ENCODE measurements around the gene ETV3L. TPM values are rescaled to one million over a fixed set of nuclear protein-coding genes. Genes with fewer than 3 reads are reported as not detected.
"Not testable (repeated sequence)": the region's sequence is repeated elsewhere in the genome, so short reads cannot be mapped to it uniquely, and the experiment has no call there.

ETV3L gene
- total RNA-seq, 1 donor, result not detected

GRCh38 chr1:157104598-157105293 is 5.1 kb upstream of the ETV3L start:
- peak; percentile 89 for DNase-seq (ENCODE audit: insufficient read length, low spot score, missing footprints)
- Histone ChIP-seq H3K27ac (ENCODE audit: low read depth, low read length) (no peak overlapping the region), H3K4me1 (ENCODE audit: insufficient read depth, low read length) (peaks cover 20% of the 10 kb centered on the region), H3K4me3 (ENCODE audit: insufficient read depth, low read length) (no peak overlapping the region), H3K36me3 (ENCODE audit: insufficient read depth, low read length) (no peaks in the 10 kb centered on the region), H3K4me2 (ENCODE audit: insufficient read depth, low read length) (no peak overlapping the region), H3K79me2 (ENCODE audit: insufficient read depth, low read length) (no peaks in the 10 kb centered on the region), H3K27me3 (ENCODE audit: insufficient read depth, low read length) (peaks cover 3% of the 10 kb centered on the region), H2AFZ (ENCODE audit: low read length) (peak overlapping the region; percentile 34), H3K9me3 (ENCODE audit: low read depth, low read length) (no peaks in the 10 kb centered on the region), H4K20me1 (ENCODE audit: insufficient read depth, low read length) (no peaks in the 10 kb centered on the region)
- TF ChIP-seq, protein P1, sequence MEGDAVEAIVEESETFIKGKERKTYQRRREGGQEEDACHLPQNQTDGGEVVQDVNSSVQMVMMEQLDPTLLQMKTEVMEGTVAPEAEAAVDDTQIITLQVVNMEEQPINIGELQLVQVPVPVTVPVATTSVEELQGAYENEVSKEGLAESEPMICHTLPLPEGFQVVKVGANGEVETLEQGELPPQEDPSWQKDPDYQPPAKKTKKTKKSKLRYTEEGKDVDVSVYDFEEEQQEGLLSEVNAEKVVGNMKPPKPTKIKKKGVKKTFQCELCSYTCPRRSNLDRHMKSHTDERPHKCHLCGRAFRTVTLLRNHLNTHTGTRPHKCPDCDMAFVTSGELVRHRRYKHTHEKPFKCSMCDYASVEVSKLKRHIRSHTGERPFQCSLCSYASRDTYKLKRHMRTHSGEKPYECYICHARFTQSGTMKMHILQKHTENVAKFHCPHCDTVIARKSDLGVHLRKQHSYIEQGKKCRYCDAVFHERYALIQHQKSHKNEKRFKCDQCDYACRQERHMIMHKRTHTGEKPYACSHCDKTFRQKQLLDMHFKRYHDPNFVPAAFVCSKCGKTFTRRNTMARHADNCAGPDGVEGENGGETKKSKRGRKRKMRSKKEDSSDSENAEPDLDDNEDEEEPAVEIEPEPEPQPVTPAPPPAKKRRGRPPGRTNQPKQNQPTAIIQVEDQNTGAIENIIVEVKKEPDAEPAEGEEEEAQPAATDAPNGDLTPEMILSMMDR (IDR thresholded peaks at IDR 0.05; ENCODE audit: extremely low read depth, low read depth, low read length), result no peak

GRCh38 chr1:157103268-157103667 is 3.7 kb upstream of the ETV3L start:
- H3K79me2 ChIP-seq (ENCODE audit: insufficient read depth, low read length), result no peaks in the 10 kb centered on the region
- H3K4me1 ChIP-seq (ENCODE audit: insufficient read depth, low read length), result peaks cover 20% of the 10 kb centered on the region
- H3K27ac ChIP-seq (ENCODE audit: low read depth, low read length), result no peak overlapping the region
- no peak overlapping the region for H3K4me2 ChIP-seq (ENCODE audit: insufficient read depth, low read length)
- H3K9me3 ChIP-seq (ENCODE audit: low read depth, low read length), result no peaks in the 10 kb centered on the region
- no peak for DNase-seq (ENCODE audit: insufficient read length, low spot score, missing footprints)
- TF ChIP-seq, protein P1 (IDR thresholded peaks at IDR 0.05; ENCODE audit: extremely low read depth, low read depth, low read length), result no peak
- no peak overlapping the region for H2AFZ ChIP-seq (ENCODE audit: low read length)
- no peak overlapping the region for H3K4me3 ChIP-seq (ENCODE audit: insufficient read depth, low read length)
- H3K27me3 ChIP-seq (ENCODE audit: insufficient read depth, low read length), result no peaks in the 10 kb centered on the region
- H4K20me1 ChIP-seq (ENCODE audit: insufficient read depth, low read length), result no peaks in the 10 kb centered on the region
- no peaks in the 10 kb centered on the region for H3K36me3 ChIP-seq (ENCODE audit: insufficient read depth, low read length)

- DNase-seq (ENCODE audit: insufficient read length, low spot score, missing footprints), result peak; percentile 83
- TF ChIP-seq, protein P1 (IDR thresholded peaks at IDR 0.05; ENCODE audit: extremely low read depth, low read depth, low read length), result no peak
- Histone ChIP-seq H3K4me3 (ENCODE audit: insufficient read depth, low read length) (no peak overlapping the region), H3K36me3 (ENCODE audit: insufficient read depth, low read length) (no peaks in the 10 kb centered on the region), H3K4me1 (ENCODE audit: insufficient read depth, low read length) (peaks cover 12% of the 10 kb centered on the region), H3K4me2 (ENCODE audit: insufficient read depth, low read length) (no peak overlapping the region), H4K20me1 (ENCODE audit: insufficient read depth, low read length) (no peaks in the 10 kb centered on the region), H3K27me3 (ENCODE audit: insufficient read depth, low read length) (no peaks in the 10 kb centered on the region), H2AFZ (ENCODE audit: low read length) (no peak overlapping the region), H3K27ac (ENCODE audit: low read depth, low read length) (no peak overlapping the region), H3K79me2 (ENCODE audit: insufficient read depth, low read length) (no peaks in the 10 kb centered on the region), H3K9me3 (ENCODE audit: low read depth, low read length) (no peaks in the 10 kb centered on the region)
Observed at GRCh38 chr1:157101149-157101548, 1.5 kb upstream of the ETV3L start.

DNA sequence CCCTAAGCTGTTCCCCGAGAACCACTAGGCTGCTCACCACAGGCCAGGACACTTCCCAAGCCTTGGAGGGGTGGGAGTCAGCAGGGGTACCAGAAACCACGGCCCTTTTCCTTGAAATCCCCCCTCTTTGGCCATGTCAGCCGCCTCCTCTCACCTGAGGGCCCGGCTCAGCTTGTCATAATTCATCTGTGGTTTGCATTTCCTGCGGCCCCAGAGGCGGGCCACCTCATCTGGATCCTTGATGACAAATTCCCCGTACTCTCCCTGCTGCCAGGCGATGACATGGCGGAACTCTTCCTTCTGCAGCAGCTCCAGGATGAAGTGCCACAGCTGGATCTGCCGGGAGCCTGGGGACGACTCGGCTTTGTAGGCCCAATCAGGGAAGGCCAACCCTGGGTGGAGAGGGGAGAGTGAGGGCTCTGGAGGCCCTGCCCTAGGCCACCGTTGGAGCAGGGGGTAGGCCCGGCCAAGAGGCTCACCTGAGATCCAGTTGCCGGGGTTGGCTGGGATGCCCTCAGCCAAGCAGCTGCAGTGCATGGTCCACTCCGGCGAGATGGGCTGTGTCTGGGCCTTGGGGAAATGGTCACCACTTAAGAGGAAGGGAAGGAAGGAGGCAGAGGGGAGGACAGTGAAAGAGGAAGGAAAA is 498 bp downstream of the ETV3L start:
- peak overlapping the region; percentile 22 for H2AFZ ChIP-seq (ENCODE audit: low read length)

More for the DNA sequence above, 498 bp downstream of the ETV3L start:
- not testable (repeated sequence) for H3K4me2 ChIP-seq (ENCODE audit: insufficient read depth, low read length); H3K9me3 ChIP-seq (ENCODE audit: low read depth, low read length); H3K27me3 ChIP-seq (ENCODE audit: insufficient read depth, low read length); H3K36me3 ChIP-seq (ENCODE audit: insufficient read depth, low read length); H3K27ac ChIP-seq (ENCODE audit: low read depth, low read length); H4K20me1 ChIP-seq (ENCODE audit: insufficient read depth, low read length); H3K79me2 ChIP-seq (ENCODE audit: insufficient read depth, low read length); H3K4me1 ChIP-seq (ENCODE audit: insufficient read depth, low read length); H3K4me3 ChIP-seq (ENCODE audit: insufficient read depth, low read length); DNase-seq (ENCODE audit: insufficient read length, low spot score, missing footprints)

All from osteoblast (primary cell).